Activated gamma-delta T cell treated with Interleukin-2 at 50 U/mL for 16 hours (primary cell): ENCODE data around the gene TNS3.

Experiments used
- DNase-seq: peaks from one replicate; pipeline ENCODE4 v3.0.0-alpha.2; 2020

The TNS3 gene

DNA sequence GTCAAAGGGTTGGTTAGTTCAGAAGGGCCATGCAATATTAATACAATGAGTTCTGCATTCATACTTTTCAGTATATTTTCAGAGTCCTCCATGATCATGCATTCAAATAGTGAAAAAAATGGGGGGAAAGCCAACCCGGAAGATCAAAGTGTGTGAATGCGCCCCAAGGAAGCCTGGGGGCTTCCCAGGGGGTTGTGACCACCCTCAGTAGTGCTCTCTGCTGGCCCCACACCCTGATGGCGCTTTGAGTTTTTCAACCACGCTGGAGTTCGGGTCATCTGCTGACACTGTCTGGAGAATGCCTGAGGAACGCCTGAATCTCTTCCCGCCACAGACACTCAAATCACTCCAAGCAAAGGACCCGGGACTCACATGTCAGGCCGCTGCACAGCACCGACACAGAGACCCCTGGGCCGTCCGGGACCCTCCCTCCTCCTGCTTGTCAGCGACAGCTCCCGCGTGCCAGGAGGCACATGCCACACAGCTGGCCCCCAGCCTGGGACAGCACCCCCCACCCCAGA lies 1.0 kb downstream of the TNS3 start:
- no peak for DNase-seq

DNA sequence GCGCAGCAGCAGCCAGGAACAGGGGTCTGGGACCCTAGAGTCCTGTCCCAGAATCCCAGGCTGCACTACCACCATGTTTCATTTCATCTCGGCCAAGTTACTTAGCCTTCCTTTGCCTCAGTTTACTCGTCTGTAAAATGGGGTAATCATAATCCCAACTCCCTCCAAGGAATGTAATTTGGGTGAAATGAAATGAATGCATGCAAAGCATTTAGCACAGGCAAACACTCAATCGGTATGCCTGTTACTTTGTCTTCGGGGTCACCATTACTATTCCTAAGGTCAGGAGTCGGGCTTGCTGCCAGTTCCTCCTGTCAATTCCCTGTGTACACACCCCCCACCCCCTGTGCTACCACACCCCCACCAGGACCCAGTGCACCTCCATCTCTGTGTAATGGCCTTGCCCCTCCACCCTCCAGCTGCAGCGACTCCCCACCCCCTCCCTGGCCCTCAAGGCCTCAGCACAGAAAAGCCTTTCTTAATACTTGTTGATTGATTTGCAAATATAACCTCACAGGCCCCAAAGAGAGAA lies 1.7 kb downstream of the TNS3 start:
- no peak for DNase-seq

DNA sequence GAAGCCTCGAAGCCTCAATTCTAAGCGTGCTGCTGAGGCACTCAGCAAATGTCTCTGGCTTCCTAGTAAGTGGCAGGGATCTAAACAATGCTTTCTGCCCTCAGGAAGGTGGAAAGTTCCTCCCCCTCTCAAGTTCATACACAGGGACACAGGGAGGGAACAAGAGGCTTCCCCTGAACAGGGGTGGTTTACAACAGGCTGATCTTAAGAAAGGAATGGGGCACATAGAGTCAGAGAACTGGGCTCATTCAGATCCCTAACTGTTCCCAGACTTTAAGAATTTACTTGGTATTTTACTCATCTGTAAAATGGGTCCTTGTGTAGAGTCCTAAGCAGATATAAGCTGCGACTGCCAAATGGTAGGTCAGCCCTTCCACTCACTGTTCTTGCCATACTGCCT lies 2.5 kb downstream of the TNS3 start:
- DNase-seq: no peak

DNA sequence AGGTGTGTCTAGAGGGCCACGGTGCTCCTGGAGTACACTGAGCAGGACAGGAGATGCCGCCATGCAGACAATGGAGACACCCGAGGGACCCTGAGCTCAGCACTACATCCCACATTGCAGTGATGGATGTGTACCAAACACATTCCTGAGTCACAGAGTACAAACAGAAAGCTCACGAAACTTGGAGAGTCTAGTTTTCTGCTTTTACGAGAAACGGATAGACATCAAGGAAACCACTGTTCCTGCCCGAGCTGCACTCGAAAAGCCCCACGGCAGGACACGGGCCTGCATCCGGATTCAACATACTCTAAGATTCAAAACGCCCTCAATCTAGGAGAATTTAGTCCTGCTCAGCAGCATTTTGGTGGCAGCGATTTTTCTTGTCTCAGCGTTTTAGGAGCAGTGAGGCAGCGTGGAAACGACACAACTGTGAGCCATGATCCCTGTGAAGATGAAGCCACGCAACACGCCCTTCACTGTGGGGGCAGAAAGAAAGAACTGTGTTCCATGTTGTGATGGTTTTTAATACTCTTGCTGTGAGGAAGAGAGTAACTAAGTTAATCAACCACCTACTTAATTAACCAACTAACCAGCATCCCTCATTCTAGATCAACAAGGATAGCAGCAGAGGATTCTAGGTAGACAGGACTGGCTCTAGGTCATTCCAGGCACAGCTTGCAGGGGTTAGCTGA lies 3.2 kb downstream of the TNS3 start:
- DNase-seq: no peak

DNA sequence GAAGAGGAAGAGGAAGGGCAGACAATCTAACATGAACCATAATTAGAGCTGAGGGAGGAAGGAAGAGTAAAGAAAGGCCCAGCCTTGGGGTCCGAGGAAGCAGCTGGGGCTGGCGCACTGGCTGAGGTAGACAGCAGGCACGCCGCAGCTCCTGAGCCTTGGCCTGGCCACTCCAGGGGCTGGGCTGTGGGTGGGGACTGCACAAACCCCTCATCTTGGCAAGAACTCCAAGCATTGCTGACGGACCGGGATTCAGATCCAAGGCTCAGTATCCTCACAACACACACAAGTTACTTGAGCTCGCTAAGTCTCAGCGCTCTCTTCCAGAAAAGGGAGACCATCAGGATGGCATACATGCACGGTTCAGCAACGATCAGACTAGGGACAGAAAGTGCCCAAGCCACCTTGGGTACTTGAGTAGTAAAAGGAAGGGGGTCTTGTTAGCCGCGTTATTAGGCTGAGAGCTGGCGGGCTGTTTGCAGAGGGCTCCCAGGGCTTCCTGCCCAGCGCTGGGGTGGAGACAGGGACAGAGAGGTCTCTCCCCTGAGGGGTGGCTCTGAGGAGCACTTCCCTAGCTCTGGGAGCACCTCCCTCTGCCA lies 4.5 kb downstream of the TNS3 start:
- no peak for DNase-seq

DNA sequence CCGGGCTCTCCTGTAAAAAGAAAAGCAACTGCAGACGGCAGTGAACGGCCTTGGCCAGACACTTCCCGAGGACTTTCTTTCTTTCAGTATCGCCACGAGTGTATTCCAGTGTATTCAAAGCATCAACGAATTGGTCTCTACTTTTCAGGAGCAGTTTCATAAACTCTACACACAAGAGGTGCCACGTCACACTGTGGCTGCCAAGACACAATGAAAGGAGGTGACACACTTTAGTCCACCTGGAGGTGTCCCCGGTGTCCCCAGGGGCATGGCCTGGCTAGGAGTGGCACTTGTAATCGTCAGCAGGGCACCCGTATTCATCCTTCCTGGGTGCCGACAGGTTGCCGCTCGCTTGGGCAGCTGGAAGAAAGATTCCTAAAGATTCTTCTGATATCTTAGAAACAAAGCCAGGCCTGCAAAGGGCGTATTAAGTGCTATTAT lies 5.0 kb downstream of the TNS3 start:
- no peak for DNase-seq

DNA sequence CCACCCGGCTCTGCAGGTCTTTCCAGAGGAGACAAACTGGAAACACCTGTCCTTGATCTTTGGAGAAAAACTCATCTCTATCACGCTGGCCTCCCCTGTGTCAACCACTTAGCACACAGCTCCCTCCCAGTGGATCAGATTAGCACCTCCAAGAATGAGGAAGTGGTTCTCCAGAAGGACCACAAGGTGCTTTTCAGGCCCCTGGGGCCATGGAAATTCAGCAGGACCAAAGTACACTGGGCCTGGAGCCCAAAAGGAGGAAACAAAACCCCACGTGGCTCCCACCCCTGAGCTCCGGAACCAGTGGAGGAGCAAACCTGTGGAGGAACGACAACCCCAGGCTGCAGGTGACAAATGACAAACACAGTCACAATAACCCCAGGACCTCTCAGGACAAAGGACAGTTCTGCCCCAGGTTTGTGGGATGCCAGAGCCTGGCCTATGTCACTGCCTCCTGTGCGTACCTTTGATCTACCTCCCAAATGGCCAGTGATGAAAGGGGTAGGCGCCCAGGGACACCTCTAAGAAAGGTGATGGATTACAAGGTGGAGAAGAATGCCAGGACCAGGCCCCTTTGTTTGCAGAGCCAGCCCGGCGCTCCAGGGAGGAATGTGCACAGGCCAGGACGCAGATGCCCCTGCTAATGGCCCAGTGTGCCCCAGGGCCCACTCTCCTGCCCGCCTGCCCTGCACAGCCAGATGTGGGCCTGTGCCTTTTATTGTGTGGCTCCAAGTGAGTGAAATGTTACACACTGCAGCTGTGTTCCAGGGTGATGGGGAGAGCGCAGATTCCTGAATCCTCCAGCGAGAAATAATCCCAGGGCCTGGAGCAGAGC lies 5.7 kb downstream of the TNS3 start:
- no peak for DNase-seq

DNA sequence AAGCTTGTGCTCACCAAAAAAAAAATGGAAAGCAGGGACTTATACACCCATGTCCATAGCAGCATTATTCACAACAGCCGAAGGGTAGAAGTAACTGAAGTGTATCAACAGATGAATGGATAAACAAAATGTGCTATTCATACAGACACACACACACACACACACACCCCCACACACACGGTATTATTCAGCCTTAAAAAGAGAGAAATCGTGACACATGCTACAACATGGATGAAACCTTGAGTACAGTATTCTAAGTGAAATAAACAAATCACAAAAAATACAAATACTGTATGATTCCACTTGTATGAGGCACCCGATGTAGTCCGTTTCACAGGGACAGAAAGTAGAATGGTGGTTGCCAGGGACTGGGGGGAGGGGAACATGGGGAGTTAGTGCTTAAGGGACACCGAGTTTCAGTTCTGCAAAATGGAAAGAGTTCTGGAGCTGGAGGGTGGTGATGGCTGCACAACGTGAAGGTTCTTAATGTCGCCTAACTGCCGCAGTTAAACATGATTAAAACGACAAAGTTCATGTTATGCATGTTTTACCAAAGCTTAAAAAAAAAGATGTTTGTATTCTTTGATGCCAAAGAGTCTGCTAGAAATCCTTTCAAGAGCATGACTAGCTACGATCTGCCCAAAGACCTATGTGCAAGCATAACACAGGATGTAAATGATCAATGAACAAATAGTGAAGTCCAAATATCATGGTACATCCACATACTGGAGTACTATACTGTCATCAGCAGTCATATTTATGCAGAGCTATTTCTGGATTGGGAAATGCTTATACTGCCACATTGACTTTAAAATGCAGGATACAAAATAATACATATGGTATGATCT lies 7.2 kb downstream of the TNS3 start:
- no peak for DNase-seq

DNA sequence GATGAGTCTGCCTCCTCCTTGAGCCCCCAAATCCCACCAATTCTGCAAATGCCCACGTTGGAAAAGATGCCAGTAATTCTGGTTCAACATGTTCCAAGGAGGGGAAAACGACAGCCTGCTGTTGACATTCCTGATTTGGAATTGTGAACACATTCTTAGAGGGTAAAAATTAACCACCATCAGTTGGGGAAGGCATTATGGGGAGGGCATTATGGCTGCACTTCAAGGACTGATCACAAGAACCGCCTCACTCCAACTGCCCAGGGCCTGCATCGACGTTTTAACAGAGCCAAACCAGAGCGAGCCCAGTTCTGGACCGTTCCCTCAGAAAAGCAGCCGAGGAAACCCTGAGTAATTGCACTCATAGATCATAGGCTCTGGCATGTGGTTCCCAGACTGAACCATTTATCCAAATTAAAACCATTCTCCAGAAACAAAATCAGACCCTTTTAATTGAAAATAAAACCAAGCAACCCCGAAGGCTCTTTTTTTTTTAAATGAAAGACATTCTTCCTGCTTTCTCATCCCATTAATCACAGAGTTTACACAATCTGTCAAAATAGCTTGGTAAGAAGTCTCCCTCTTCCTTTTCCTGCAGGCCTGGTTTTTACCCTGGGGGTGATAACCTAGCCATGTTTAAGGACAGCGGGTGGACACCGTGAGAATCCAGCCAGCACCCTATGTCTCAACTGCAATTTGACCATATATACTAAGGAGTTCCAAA lies 8.0 kb downstream of the TNS3 start:
- no peak for DNase-seq

DNA sequence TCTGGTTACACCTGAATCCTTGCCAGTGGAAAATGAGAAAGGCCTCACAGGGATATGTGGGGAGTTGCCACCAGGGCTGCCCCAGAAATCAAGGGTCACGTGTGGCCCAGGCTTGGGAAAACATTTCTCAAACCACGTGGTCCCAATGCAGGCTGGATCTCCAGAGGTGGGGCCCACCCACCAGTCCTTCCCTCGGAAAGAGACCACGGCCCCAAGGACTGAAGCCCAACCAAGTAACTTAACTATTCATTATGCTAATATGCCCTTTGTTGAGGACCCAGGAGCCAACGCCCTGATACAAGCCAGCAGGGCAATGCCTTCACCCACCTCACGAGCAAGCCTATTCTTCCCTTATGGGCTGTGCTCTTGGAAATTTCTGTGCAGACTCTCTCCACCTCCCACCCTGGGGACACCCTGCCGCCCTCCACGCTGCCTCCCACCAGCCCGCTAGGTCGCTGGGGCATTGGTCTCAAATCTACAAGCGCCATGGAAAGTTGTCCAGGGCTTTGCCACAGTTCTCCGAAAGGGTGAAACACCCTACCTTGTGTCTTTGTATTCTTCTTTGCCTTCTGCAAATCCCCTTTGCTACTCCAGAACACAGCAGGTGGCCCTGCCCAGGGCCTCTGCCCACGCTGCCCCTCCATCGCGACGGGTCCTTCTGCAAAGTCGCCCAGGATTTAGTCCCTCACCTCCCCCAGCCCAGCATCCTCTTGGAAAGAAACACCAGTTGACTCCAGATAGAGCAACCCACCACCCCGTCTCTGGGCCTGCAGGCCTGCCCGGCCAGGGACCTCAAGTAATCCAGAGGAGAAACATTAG lies 8.8 kb downstream of the TNS3 start:
- no peak for DNase-seq

DNA sequence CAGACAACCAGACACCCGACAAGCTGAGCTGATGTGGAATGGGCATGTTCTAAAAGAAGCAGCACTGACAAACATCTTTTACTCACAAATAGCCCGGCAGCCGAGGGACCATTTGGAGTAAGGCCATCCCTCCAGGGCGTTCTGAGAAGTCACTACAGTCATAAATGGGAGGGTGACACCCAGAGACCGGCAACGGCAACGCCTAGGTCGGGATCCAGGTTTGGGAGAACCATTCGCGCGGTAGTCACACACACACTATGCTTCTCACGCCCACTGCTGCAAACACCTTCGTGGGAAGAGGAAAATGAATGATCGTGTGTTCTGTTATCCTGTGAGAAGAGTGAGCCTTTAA lies 9.8 kb downstream of the TNS3 start:
- no peak for DNase-seq

DNA sequence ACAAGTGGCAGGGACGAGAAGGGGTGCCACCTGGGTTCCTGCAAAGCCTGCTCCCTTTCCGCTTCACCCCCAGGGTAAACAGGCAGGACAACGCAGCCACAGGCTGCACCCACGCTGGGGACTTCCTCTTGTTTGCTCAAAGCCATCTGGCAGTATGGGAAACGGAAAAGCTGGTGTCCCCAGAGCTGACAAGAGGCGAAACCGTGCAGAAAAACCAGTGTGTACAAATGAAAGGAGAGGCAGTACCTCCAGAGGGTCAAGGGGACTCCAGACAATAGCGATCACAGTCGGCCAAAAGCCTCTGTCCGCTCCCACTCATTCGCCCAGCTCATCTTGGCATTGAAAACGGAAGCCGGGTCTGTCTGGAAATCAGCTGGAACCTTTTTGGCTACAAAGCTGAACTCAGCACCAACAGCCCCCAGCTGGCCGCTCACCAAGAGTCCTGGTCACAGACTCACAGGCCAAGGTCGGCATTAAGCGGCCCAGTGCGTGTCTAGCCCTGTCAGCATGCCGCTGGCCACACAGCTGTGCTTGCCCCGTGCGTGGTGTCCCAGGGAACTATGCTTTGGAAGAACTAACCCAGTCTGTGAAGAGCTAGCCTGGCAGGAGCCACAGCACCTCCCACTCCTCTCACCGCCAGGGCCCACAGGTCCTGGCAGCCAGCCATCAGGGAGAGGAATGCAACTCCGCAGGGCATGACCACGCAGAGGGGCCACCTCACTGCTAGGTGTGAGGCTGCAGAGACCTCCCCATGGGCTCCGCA lies 10.4 kb downstream of the TNS3 start:
- no peak for DNase-seq

DNA sequence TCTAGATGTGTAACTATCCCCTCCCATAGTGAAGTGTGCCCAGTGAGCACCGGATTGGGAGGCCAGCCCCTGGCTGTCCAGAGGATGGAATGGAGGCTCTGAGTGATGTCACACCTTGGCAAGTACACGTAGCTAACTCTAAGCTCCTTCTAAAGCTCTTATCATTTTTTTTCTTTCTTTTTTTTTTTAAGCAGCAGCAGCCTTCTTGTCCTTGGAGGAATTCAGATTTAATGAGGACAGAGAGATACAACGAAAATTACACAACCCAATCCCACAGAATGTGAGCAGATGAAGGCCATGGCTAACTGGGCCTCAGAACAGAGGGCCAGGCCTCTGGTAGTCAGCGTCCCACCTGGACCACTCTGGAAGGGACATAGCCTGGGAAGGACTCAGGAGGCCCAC lies 11.3 kb downstream of the TNS3 start:
- no peak for DNase-seq

DNA sequence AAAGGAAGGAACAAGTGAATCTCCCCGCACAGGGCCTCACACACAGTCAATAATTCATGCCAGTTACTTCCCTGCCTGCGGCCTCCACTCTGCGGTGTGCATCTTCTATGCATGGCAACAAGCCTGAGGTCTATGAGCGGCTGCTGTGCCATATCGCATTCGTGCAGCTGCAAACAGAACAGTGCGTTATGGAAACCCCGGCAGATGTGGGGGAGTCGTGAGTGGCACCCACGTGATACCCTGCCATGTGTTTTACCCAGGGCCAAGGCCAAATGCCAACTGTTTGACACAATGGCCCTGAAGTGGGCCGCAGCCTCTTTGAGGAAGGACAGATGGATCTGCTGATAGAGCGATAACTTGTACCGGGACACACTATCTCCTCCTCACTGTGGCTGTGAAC lies 13.4 kb downstream of the TNS3 start:
- DNase-seq: no peak

DNA sequence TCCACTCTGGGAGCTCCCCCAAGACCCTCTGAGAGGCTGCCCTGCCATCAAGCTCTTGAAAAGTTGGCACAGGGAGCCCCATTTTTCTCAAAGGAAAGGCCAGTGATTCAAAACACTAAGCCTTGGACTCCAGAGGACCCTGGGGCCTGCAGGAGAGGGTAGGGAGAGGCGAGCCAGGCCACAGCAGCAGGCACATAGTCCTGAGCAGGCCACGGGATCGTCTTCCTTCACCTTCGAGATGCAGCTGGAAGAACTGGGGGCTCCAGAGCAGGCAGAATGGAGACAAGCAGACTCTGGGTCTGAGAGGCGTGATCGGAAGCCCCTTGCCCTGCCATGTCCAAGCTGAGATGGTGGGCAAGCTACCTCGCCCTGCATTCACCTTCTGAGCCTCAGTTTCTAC lies 13.9 kb downstream of the TNS3 start:
- no peak for DNase-seq

DNA sequence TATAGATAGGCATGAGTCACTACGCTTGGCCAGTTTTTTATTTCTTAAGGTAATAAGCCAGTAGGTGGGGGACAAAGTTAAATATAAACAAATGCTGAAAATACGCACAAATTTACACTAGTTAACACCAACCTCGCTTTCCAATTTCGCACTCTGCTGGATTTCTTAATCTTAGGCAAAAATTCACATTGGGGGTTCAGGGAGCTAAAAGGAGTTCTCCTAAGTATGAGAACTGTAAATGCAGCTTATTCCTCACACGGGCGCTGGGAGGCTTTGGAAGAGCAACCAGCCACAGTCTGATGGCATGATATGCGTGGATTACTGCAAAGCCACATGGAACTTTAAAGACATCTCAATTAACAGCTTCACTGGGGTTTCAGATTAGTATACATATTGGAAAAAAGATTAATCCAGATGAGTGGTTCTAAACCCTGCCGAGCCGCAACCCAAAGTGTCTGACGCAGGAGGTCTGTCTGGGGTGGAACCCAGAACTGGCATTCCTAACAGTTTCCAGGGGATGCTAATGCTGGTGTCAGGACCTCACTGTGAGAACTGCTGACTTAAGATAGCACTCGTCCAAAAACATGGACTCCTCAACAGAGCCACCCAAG lies 16.2 kb downstream of the TNS3 start:
- DNase-seq: no peak

DNA sequence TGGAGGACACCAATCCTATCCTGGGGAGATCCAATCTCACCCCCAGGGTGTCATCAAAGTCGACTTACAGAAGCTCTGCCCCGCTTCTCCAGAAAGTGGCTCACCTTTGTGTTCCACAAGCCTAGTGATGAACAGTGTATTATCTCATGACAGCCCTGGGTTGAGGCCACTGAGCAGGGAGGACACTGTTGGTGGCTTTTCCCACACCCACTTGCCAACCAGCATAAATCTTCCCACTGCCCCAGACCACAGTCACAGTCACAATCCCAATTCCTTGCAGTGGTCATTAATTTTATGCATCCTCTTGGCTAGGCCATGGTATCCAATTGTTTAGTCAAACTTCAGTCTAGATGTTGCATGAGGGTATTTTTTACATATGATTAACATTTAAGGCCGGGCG lies 18.4 kb downstream of the TNS3 start:
- DNase-seq: no peak

DNA sequence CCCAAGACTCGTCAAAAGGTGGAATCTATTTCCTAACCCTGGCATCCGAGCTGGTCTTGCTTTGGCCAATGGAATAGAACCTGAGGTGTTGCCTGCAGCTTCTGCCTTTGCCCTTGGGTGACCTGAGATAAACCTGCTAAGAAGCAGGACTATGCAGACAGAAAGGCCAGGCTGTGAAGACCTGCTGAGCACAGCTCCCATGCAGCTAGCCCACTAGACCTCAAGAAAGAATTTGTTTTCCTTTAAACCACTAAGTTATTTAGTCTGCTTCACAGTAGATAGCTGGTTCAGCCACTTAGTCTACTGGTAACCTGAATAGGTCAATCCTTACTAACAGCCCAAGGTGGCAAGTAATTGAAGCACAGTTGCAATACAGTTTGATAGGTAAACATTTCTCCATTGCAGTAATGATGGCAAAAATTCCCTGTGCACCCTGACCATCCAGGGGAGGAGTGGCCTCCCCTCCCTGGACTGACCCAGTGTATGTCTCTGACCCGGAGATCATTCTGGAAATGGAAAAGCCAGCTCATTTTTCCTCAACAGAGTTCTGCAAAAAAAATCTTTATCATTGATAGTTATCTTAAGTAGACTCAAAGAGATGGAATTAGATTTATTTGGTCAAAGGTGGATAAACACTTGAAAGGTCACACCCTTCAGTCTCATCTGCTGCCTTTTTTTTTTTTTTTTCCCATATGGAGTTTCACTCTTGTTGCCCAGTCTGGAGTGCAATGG lies 20.0 kb downstream of the TNS3 start:
- DNase-seq: no peak
